B cell (primary cell): ENCODE measurements around the gene SRGAP1.

Experiments used
- CTCF ChIP-seq: fragments of 200-600 bp; IDR thresholded peaks from one replicate; pipeline ENCODE4 v1.8.0; 2022; ENCODE audit warnings: antibody characterized with exemption, mild to moderate bottlenecking
- EZH2 ChIP-seq: IDR thresholded peaks from 2 replicates; pipeline ENCODE4 v1.6.1; 2012; ENCODE audit warnings: borderline replicate concordance, low read depth, mild to moderate bottlenecking, moderate library complexity, low read length; ENCODE audit not compliant: insufficient read depth, poor library complexity, severe bottlenecking

GRCh38 chr12:63967358-63968145 lies 123.1 kb downstream of the SRGAP1 start:
- no peak for TF ChIP-seq CTCF
- TF ChIP-seq EZH2: no peak
